Measurements from ENCODE around the gene NTRK3.
"Not testable (repeated sequence)": the region's sequence is repeated elsewhere in the genome, so short reads cannot be mapped to it uniquely, and the experiment has no call there.

NTRK3 gene

GRCh38 chr15:88115486-88116152, 140.9 kb downstream of the NTRK3 start:
- DNase-seq: no peak

- DNase-seq: no peak
Observed at GRCh38 chr15:88113613-88114308, 142.8 kb downstream of the NTRK3 start.

- DNase-seq: no peak
Observed at GRCh38 chr15:88108991-88109390, 147.5 kb downstream of the NTRK3 start.

- no peak for DNase-seq
Observed at GRCh38 chr15:88108477-88108876, 148.1 kb downstream of the NTRK3 start.

- DNase-seq: no peak
Observed at GRCh38 chr15:88106074-88106473, 150.5 kb downstream of the NTRK3 start.

- DNase-seq: no peak
Observed at GRCh38 chr15:88104357-88104756, 152.2 kb downstream of the NTRK3 start.

- no peak for DNase-seq
Observed at GRCh38 chr15:88100181-88100580, 156.4 kb downstream of the NTRK3 start.

- no peak for DNase-seq
Observed at GRCh38 chr15:88098361-88098760, 158.2 kb downstream of the NTRK3 start.

GRCh38 chr15:88091444-88092016, 165.0 kb downstream of the NTRK3 start:
- DNase-seq: no peak

GRCh38 chr15:88090481-88091011, 166.0 kb downstream of the NTRK3 start:
- DNase-seq: no peak

- DNase-seq: no peak
Observed at GRCh38 chr15:88089731-88090130, 166.8 kb downstream of the NTRK3 start.

GRCh38 chr15:88089024-88089620, 167.4 kb downstream of the NTRK3 start:
- no peak for DNase-seq

GRCh38 chr15:88083811-88084760, 172.5 kb downstream of the NTRK3 start:
- no peak for DNase-seq

- DNase-seq: no peak
Observed at GRCh38 chr15:88080616-88081015, 175.9 kb downstream of the NTRK3 start.

GRCh38 chr15:88077296-88078020, 179.1 kb downstream of the NTRK3 start:
- DNase-seq: no peak

GRCh38 chr15:88076328-88076727, 180.2 kb downstream of the NTRK3 start:
- DNase-seq: no peak

- DNase-seq: no peak
Observed at GRCh38 chr15:88075102-88075501, 181.4 kb downstream of the NTRK3 start.

- no peak for DNase-seq
Observed at GRCh38 chr15:88074386-88074785, 182.2 kb downstream of the NTRK3 start.

GRCh38 chr15:88073391-88073691, 183.2 kb downstream of the NTRK3 start:
- no peak for DNase-seq

GRCh38 chr15:88072598-88073390, 183.7 kb downstream of the NTRK3 start:
- DNase-seq: no peak

- not testable (repeated sequence) for DNase-seq
Observed at GRCh38 chr15:88072133-88072532, 184.4 kb downstream of the NTRK3 start.
